Stimulated activated CD4-positive, alpha-beta T cell treated with anti-CD3 and anti-CD28 coated beads, Interleukin-15, amount 100 ng/mL, for 24 hours (primary cell): ENCODE results near the gene ZNF777.
"Not testable (repeated sequence)": the region's sequence is repeated elsewhere in the genome, so short reads cannot be mapped to it uniquely, and the experiment has no call there.

ENCODE experiments used
- DNase-seq: peaks from one replicate; pipeline ENCODE4 v3.0.0-alpha.2; 2020

ZNF777 gene

GRCh38 chr7:149404396-149404795, 56.5 kb downstream of the ZNF777 start:
- DNase-seq: no peak

GRCh38 chr7:149398195-149398820, 62.6 kb downstream of the ZNF777 start:
- no peak for DNase-seq

GRCh38 chr7:149397470-149398043, 63.3 kb downstream of the ZNF777 start:
- DNase-seq: no peak

DNA sequence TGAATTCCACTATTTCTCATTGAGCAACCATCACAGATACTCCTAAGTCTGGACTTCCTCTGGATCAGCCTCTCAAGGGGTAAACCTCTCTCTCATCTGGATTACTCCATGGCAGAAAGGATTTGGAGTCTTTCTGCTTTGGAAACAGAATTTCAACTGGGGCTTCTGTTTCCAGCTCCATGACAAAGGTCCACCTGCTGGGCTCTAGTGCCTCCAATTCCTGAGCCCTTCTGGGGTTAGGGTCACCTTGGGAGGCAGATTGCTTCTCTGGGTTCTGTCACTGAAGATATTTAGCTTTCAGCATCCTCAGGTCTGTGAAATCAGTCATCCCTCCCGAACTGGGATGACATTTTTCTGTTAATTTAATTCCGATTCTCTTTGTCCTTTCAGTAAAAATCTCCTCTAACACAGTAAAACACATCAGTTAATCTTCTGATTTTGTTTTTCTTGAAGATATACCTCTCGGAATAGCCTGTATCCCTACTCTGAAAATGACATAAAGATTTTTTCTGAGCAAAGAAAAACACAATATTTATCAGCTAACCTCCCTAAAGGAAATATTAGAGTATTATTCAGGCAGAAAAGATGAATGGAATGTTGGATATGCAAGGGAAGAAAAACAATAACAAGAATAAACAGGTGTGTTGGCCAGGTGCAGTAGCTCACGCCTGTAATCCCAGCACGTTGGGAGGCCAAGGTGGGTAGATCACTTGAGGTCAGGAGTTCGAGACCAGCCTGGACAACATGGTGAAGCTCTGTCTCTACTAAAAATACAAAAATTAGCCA, 72.1 kb downstream of the ZNF777 start:
- not testable (repeated sequence) for DNase-seq

- not testable (repeated sequence) for DNase-seq
Measured at GRCh38 chr7:149386514-149386913, 74.3 kb downstream of the ZNF777 start.

DNA sequence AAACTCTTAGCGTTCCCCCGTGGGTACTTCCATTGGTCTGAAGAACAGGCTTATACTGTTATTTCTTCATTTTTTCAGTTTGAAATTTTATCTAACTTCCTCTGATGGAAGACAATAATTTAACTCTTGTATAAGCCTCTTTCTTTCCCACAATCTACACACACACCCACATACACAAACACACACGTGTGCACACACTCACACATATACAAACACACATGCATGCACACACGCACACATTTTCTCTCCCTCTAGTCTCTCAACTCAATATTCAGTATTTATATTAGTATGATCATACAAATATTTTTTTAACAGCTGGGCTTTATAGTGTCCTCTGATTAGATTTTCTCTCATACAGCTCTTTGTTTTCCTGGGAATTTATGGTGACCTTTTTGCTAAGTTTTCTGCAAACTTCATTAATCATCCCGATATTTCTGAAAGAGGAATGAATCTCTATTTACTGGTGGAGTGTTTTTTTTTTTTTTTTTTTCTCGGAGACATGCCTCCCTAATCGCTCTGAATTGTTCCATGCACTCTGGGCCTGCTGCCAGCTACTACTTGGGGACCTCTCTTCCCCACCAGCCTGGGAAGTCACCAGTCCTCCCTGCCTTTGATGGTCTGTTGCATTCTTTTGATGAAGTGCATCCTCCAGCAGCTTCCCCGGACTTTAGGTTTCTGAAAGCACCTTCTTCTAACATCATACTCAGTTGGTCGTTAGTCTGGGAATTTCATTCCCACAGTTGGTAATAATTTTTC, 75.5 kb downstream of the ZNF777 start:
- DNase-seq: no peak
